Measurements from ENCODE around the gene CD2BP2.
A peak's percentile ranks its signal among the peaks of the same experiment; 100 is the strongest.
"Not testable (repeated sequence)": the region's sequence is repeated elsewhere in the genome, so short reads cannot be mapped to it uniquely, and the experiment has no call there.

The CD2BP2 gene

GRCh38 chr16:30341971-30342370, 13.1 kb downstream of the CD2BP2 start:
- DNase-seq = not testable (repeated sequence)

GRCh38 chr16:30340621-30341020, 14.5 kb downstream of the CD2BP2 start:
- DNase-seq = no peak

GRCh38 chr16:30338715-30339114, 16.4 kb downstream of the CD2BP2 start:
- not testable (repeated sequence) for DNase-seq

- DNase-seq = not testable (repeated sequence)
Observed at GRCh38 chr16:30337964-30338357, 17.1 kb downstream of the CD2BP2 start.

- peak; percentile 18 for DNase-seq
Observed at GRCh38 chr16:30335598-30336474, 19.3 kb downstream of the CD2BP2 start.

- DNase-seq = peak; percentile 91
Observed at GRCh38 chr16:30335028-30335597, 20.0 kb downstream of the CD2BP2 start.

- peak; percentile 92 for DNase-seq
Observed at GRCh38 chr16:30334473-30334989, 20.6 kb downstream of the CD2BP2 start.

GRCh38 chr16:30324220-30324619, 30.9 kb downstream of the CD2BP2 start:
- DNase-seq = not testable (repeated sequence)

GRCh38 chr16:30318647-30319046, 36.5 kb downstream of the CD2BP2 start:
- not testable (repeated sequence) for DNase-seq

- not testable (repeated sequence) for DNase-seq
Observed at GRCh38 chr16:30310937-30311336, 44.2 kb downstream of the CD2BP2 start.

GRCh38 chr16:30309255-30309654, 45.9 kb downstream of the CD2BP2 start:
- DNase-seq = peak; percentile 29

Measured in activated CD4-positive, alpha-beta T cell treated with anti-CD3 and anti-CD28 coated beads, Interleukin-10, Interleukin-2, amounts not matched to agents 100 ng/mL and 50 ng/mL, durations not matched to agents 16 hours and 8 hours (primary cell).